H1 (cell line): ENCODE results near the gene BARX2.

Experiments
- ATF2 ChIP-seq: IDR thresholded peaks from 2 replicates; pipeline ENCODE4 v1.6.1; 2012; ENCODE audit warnings: low read length, inconsistent platforms
- BRCA1 ChIP-seq: IDR thresholded peaks from 2 replicates; pipeline ENCODE4 v1.6.1; 2012; ENCODE audit warnings: low read depth, low read length, improper control_type of control experiment
- CTCF ChIP-seq, 3 experiments: IDR thresholded peaks; 1 replicate in 2 of 3; 2 replicates in 1 of 3; pipeline versions ENCODE4 v1.5.1 to v1.6.1; 2011; ENCODE audit warnings: low read length in 3 of 3, mild to moderate bottlenecking in 3 of 3, inconsistent platforms in 2 of 3, low read depth in 1 of 3, moderate library complexity in 1 of 3; ENCODE audit not compliant: insufficient read depth in 1 of 3; ENCODE audit errors: control extremely low read depth in 1 of 3
- E2F6 ChIP-seq: IDR thresholded peaks from 2 replicates; pipeline ENCODE4 v1.6.1; 2012; ENCODE audit warnings: inconsistent platforms
- POLR2A ChIP-seq, 2 experiments: IDR thresholded peaks; 1 replicate in 1 of 2; 2 replicates in 1 of 2; pipeline ENCODE4 v1.6.1; 2011; ENCODE audit warnings: low read depth in 2 of 2, low read length in 2 of 2, mild to moderate bottlenecking in 2 of 2; ENCODE audit errors: control extremely low read depth in 1 of 2
- TF ChIP-seq, protein P1 (sequence below): IDR thresholded peaks from 2 replicates; pipeline ENCODE4 v1.6.1; 2012; ENCODE audit warnings: inconsistent platforms

GRCh38 chr11:129440028-129440713 is 64.5 kb downstream of the BARX2 start:
- TF ChIP-seq E2F6, result no peak
- no peak for TF ChIP-seq CTCF (IDR thresholded peaks at IDR 0.05; ENCODE audit: control extremely low read depth in 1 of 3, insufficient read depth in 1 of 3, low read depth in 1 of 3, low read length in 3 of 3)
- TF ChIP-seq POLR2A (IDR thresholded peaks at IDR 0.05; ENCODE audit: control extremely low read depth in 1 of 2, low read depth in 2 of 2, low read length in 2 of 2), result no peak
- TF ChIP-seq, protein P1, sequence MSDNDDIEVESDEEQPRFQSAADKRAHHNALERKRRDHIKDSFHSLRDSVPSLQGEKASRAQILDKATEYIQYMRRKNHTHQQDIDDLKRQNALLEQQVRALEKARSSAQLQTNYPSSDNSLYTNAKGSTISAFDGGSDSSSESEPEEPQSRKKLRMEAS, result no peak
- TF ChIP-seq BRCA1, result no peak
- TF ChIP-seq ATF2, result no peak
